HEK293 (cell line): ENCODE results near the gene SNX15.

Experiments used
- CTCF ChIA-PET: fragments of 350-600 bp; formaldehyde crosslinking; extraction: SDS; loops from one replicate; lab custom pipeline; 2021; ENCODE audit warnings: antibody characterized with exemption; lab: Yijun Ruan, JAX
- POLR2A ChIA-PET: fragments of 300-600 bp; formaldehyde crosslinking; extraction: SDS; loops from one replicate; lab custom pipeline; 2020; ENCODE audit warnings: antibody characterized with exemption, inconsistent platforms; lab: Yijun Ruan, JAX
- H3K27ac ChIP-seq: fragments of 200-500 bp; sonication (Bioruptor generic); 2 replicates; pipeline ENCODE4 v1.5.1; 2014; ENCODE audit warnings: low read depth, low read length, control low read depth, inconsistent platforms; ENCODE audit errors: extremely low read depth
- H3K36me3 ChIP-seq, 2 experiments: fragments of 200-500 bp in 1 of 2; sonication (Bioruptor generic) in 1 of 2; 1 replicate in 1 of 2; 2 replicates in 1 of 2; pipeline ENCODE4 v1.5.1; 2014 to 2017; ENCODE audit warnings: inconsistent platforms in 2 of 2, low read length in 2 of 2; ENCODE audit not compliant: control insufficient read depth in 2 of 2, insufficient read depth in 1 of 2
- H3K4me1 ChIP-seq: fragments of 200-500 bp; sonication (Bioruptor generic); 2 replicates; pipeline ENCODE4 v1.5.1; 2014; ENCODE audit warnings: mild to moderate bottlenecking, low read length, inconsistent platforms; ENCODE audit not compliant: control insufficient read depth, insufficient read depth
- H3K4me3 ChIP-seq: 2 replicates; pipeline ENCODE4 v1.5.1; 2011; ENCODE audit warnings: low read depth, mild to moderate bottlenecking, control low read depth, low read length, moderate library complexity
- H3K9me3 ChIP-seq: fragments of 200-500 bp; sonication (Bioruptor generic); 2 replicates; pipeline ENCODE4 v1.5.1; 2014; ENCODE audit warnings: low read depth, low read length, inconsistent platforms; ENCODE audit not compliant: control insufficient read depth, insufficient read depth
- ATF2 ChIP-seq: fragments of 450-650 bp; formaldehyde crosslinking; IDR thresholded peaks from 2 replicates; pipeline ENCODE4 v1.5.1; 2016; ENCODE audit warnings: missing biosample characterization, missing genetic modification characterization, low read depth
- MEIS1 ChIP-seq: sonication (generic); formaldehyde crosslinking; IDR thresholded peaks from 2 replicates; pipeline ENCODE4 v1.8.1; 2022; ENCODE audit warnings: missing genetic modification reagents, mild to moderate bottlenecking, borderline replicate concordance
- OSR2 ChIP-seq: fragments of 450-650 bp; formaldehyde crosslinking; IDR thresholded peaks from 2 replicates; pipeline ENCODE4 v1.5.1; 2016; ENCODE audit warnings: missing biosample characterization, missing genetic modification characterization
- SCRT2 ChIP-seq: fragments of 450-650 bp; formaldehyde crosslinking; IDR thresholded peaks from 2 replicates; pipeline ENCODE4 v1.5.1; 2016; ENCODE audit warnings: missing biosample characterization, missing genetic modification characterization
- SP7 ChIP-seq: fragments of 450-650 bp; formaldehyde crosslinking; IDR thresholded peaks from 2 replicates; pipeline ENCODE4 v1.5.1; 2016; ENCODE audit warnings: missing biosample characterization, missing genetic modification characterization
- WT1 ChIP-seq: fragments of 450-650 bp; formaldehyde crosslinking; IDR thresholded peaks from 2 replicates; pipeline ENCODE4 v1.5.1; 2016; ENCODE audit warnings: missing biosample characterization, missing genetic modification characterization
- ZBTB26 ChIP-seq: fragments of 450-650 bp; formaldehyde crosslinking; optimal IDR thresholded peaks from 2 replicates; pipeline ENCODE3; 2016; ENCODE audit warnings: missing biosample characterization, mild to moderate bottlenecking, missing genetic modification characterization
- ZNF140 ChIP-seq: fragments of 450-650 bp; formaldehyde crosslinking; IDR thresholded peaks from 2 replicates; pipeline ENCODE4 v1.5.1; 2016; ENCODE audit warnings: missing biosample characterization, missing genetic modification characterization
- ZNF175 ChIP-seq: fragments of 450-650 bp; formaldehyde crosslinking; IDR thresholded peaks from 2 replicates; pipeline ENCODE4 v1.5.1; 2016; ENCODE audit warnings: missing biosample characterization, missing genetic modification characterization
- ZNF202 ChIP-seq: fragments of 450-650 bp; formaldehyde crosslinking; IDR thresholded peaks from 2 replicates; pipeline ENCODE4 v1.5.1; 2016; ENCODE audit warnings: missing biosample characterization, missing genetic modification characterization, borderline replicate concordance
- ZNF354C ChIP-seq: fragments of 450-650 bp; formaldehyde crosslinking; IDR thresholded peaks from 2 replicates; pipeline ENCODE4 v1.5.1; 2016; ENCODE audit warnings: missing biosample characterization, missing genetic modification characterization, low read depth, borderline replicate concordance
- ZNF561 ChIP-seq: fragments of 450-650 bp; IDR thresholded peaks from 2 replicates; pipeline ENCODE4 v1.5.1; 2018; ENCODE audit warnings: missing biosample characterization, missing genetic modification characterization, borderline replicate concordance
- ZNF621 ChIP-seq: fragments of 450-650 bp; formaldehyde crosslinking; IDR thresholded peaks from 2 replicates; pipeline ENCODE4 v1.5.1; 2017; ENCODE audit warnings: missing biosample characterization, missing genetic modification characterization
- ZNF664 ChIP-seq: fragments of 450-650 bp; formaldehyde crosslinking; IDR thresholded peaks from 2 replicates; pipeline ENCODE4 v1.5.1; 2016; ENCODE audit warnings: missing biosample characterization, missing genetic modification characterization
- ZNF768 ChIP-seq: fragments of 450-650 bp; formaldehyde crosslinking; IDR thresholded peaks from 2 replicates; pipeline ENCODE4 v1.5.1; 2018; ENCODE audit warnings: missing biosample characterization, mild to moderate bottlenecking, missing genetic modification characterization
- ZNF777 ChIP-seq: fragments of 450-650 bp; formaldehyde crosslinking; IDR thresholded peaks from 2 replicates; pipeline ENCODE4 v1.5.1; 2017; ENCODE audit warnings: missing biosample characterization, missing genetic modification characterization, borderline replicate concordance
- TF ChIP-seq, protein P1 (sequence below): fragments of 450-650 bp; formaldehyde crosslinking; IDR thresholded peaks from 2 replicates; pipeline ENCODE4 v1.5.1; 2016; ENCODE audit warnings: missing biosample characterization, missing genetic modification characterization
- TF ChIP-seq, protein P2 (sequence below): fragments of 450-650 bp; formaldehyde crosslinking; IDR thresholded peaks from 2 replicates; pipeline ENCODE4 v1.5.1; 2017; ENCODE audit warnings: missing biosample characterization, missing genetic modification characterization

The SNX15 gene

GRCh38 chr11:65032216-65032615 lies 5.0 kb downstream of the SNX15 start (continued):
- TF ChIP-seq WT1 (no peak), OSR2 (tag by site-specific recombination) (no peak), ZBTB26 (tag by site-specific recombination) (no peak), ZNF354C (tag by site-specific recombination) (no peak)

GRCh38 chr11:65034423-65034822 lies 7.2 kb downstream of the SNX15 start:
- Histone ChIP-seq H3K4me3 (no peak overlapping the region), H3K36me3 (peaks cover 0 to 50% of the 10 kb centered on the region in 2 experiments; a peak in 2 of 3 replicates), H3K27ac (no peak overlapping the region), H3K4me1 (no peaks in the 10 kb centered on the region), H3K9me3 (no peaks in the 10 kb centered on the region)
- ChIA-PET POLR2A (no interaction called here), CTCF (interaction anchor here (0.6 kb wide), 1 partner anchor 20 kb away, joined by 4 read pairs; the partner anchor contains the start of gene ARL2)
- TF ChIP-seq ZNF621 (tag by site-specific recombination), result no peak
- TF ChIP-seq ATF2, result no peak
- TF ChIP-seq ZNF561 (tag by site-specific recombination), result no peak
- TF ChIP-seq, protein P1, sequence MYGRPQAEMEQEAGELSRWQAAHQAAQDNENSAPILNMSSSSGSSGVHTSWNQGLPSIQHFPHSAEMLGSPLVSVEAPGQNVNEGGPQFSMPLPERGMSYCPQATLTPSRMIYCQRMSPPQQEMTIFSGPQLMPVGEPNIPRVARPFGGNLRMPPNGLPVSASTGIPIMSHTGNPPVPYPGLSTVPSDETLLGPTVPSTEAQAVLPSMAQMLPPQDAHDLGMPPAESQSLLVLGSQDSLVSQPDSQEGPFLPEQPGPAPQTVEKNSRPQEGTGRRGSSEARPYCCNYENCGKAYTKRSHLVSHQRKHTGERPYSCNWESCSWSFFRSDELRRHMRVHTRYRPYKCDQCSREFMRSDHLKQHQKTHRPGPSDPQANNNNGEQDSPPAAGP (tag by site-specific recombination), result no peak
- no peak for TF ChIP-seq ZNF202 (tag by site-specific recombination)
- TF ChIP-seq ZNF768 (tag by site-specific recombination), result 0 out of 2 replicates have a peak, but pooled peaks have one; percentile 31
- no peak for TF ChIP-seq ZNF175 (tag by site-specific recombination)
- no peak for TF ChIP-seq SP7 (tag by site-specific recombination)
- no peak for TF ChIP-seq MEIS1 (CRISPR knock-in tag)
- TF ChIP-seq ZNF777 (tag by site-specific recombination), result no peak
- no peak for TF ChIP-seq ZNF140 (tag by site-specific recombination)
- peak; percentile 92 for TF ChIP-seq ZNF664 (tag by site-specific recombination)

GRCh38 chr11:65035579-65035978 lies 8.3 kb downstream of the SNX15 start:
- Histone ChIP-seq H3K27ac (no peak overlapping the region), H3K36me3 (peaks cover 0 to 55% of the 10 kb centered on the region in 2 experiments; a peak in 2 of 3 replicates), H3K4me3 (no peak overlapping the region)
- TF ChIP-seq SCRT2, result peak; percentile 41; the same call in 1 of the 2 replicates
- TF ChIP-seq, protein P2, sequence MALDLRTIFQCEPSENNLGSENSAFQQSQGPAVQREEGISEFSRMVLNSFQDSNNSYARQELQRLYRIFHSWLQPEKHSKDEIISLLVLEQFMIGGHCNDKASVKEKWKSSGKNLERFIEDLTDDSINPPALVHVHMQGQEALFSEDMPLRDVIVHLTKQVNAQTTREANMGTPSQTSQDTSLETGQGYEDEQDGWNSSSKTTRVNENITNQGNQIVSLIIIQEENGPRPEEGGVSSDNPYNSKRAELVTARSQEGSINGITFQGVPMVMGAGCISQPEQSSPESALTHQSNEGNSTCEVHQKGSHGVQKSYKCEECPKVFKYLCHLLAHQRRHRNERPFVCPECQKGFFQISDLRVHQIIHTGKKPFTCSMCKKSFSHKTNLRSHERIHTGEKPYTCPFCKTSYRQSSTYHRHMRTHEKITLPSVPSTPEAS (tag by site-specific recombination), result no peak
- TF ChIP-seq, all 188 proteins: peak for 1
- CTCF ChIA-PET, result interaction anchor here (1.0 to 1.3 kb wide), 2 partner anchors 10 to 22 kb away, joined by 3 to 5 read pairs; partner anchors contain the start of gene ARL2
- POLR2A ChIA-PET, result interaction anchor here (1.0 kb wide), 1 partner anchor 38 kb away, joined by 3 read pairs; the partner anchor contains the start of gene BATF2
- no peaks in the 10 kb centered on the region for H3K4me1 ChIP-seq
- no peaks in the 10 kb centered on the region for H3K9me3 ChIP-seq
